ENCODE data around the gene MMD2. TPM values are rescaled to one million over a fixed set of nuclear protein-coding genes. Genes with fewer than 3 reads are reported as not detected.
A peak's percentile ranks its signal among the peaks of the same experiment; 100 is the strongest.

The MMD2 gene
- total and polyA plus RNA-seq, 4 donors, result not detected

DNA sequence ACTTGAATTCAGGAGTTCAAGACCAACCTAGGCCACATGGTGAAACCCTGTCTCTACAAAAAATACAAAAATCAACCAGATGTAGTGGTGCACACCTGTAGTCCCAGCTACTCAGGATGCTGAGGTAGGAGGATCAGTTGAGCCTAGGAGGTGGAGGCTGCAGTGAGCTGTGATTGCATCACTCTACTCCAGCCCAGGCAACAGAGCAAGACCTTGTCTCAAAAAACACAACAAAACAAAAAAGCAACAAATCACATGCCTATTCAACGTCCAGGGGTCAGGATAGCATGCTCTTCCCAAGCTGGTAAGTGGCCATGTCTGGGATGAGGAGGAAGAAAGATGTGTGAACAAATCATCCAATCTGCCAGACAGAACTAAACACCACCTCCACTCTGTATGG is 69.3 kb downstream of the MMD2 start:
- DNase-seq (no peak), ATAC-seq (ENCODE audit: insufficient read depth, low FRiP score) (no peak)
- WGBS, 2 donors, result 40 to 57% methylated on average over 1 of the region's 1 CpG
- H3K9ac ChIP-seq (ENCODE audit: insufficient read depth in 1 of 2, low read length in 2 of 2), result no peak overlapping the region
- TF ChIP-seq, protein P1, sequence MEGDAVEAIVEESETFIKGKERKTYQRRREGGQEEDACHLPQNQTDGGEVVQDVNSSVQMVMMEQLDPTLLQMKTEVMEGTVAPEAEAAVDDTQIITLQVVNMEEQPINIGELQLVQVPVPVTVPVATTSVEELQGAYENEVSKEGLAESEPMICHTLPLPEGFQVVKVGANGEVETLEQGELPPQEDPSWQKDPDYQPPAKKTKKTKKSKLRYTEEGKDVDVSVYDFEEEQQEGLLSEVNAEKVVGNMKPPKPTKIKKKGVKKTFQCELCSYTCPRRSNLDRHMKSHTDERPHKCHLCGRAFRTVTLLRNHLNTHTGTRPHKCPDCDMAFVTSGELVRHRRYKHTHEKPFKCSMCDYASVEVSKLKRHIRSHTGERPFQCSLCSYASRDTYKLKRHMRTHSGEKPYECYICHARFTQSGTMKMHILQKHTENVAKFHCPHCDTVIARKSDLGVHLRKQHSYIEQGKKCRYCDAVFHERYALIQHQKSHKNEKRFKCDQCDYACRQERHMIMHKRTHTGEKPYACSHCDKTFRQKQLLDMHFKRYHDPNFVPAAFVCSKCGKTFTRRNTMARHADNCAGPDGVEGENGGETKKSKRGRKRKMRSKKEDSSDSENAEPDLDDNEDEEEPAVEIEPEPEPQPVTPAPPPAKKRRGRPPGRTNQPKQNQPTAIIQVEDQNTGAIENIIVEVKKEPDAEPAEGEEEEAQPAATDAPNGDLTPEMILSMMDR (IDR thresholded peaks at IDR 0.05; ENCODE audit: control extremely low read depth, extremely low read depth), result no peak
- no peak overlapping the region for H3K4me3 ChIP-seq
- H3K36me3 ChIP-seq (ENCODE audit: control insufficient read depth in 4 of 4, insufficient read depth in 4 of 4, low read length in 4 of 4), result no peaks in the 10 kb centered on the region
- peaks cover 0 to 2% (median 0%) of the 10 kb centered on the region in 4 donors for H3K9me3 ChIP-seq (ENCODE audit: control insufficient read depth in 4 of 4, insufficient read depth in 3 of 4, low read length in 3 of 4)
- no peaks in the 10 kb centered on the region for H3K4me1 ChIP-seq (ENCODE audit: control insufficient read depth in 5 of 5, insufficient read depth in 5 of 5, low read length in 5 of 5)
- no peak overlapping the region for H3K27ac ChIP-seq (ENCODE audit: low read depth in 1 of 2, low read length in 1 of 2)
- no peaks in the 10 kb centered on the region for H3K27me3 ChIP-seq (ENCODE audit: control insufficient read depth in 3 of 3, insufficient read depth in 3 of 3, low read length in 2 of 3)

DNA sequence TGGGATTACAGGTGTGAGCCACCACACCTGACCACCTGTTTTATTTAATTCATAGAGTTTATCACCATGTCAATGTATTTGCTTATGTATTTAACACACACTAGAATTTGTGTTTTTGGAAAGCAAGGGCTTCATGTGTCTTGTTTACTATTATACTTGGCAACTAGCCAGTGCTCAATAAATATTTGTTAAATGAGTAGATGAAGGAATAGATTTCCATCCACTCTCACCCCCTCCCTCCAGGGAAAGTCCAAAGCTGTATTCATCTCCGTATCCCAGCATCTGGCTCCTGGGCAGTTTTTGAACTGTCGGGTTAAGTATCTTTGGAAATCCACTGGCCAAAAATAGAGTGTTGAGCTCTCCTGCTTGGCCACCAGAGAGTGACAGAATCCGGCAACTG is 70.8 kb downstream of the MMD2 start:
- no peak overlapping the region for H3K9ac ChIP-seq (ENCODE audit: insufficient read depth in 1 of 2, low read length in 2 of 2)
- WGBS, 2 donors, result 62 to 77% methylated on average over 3 of the region's 3 CpGs
- no peaks in the 10 kb centered on the region for H3K4me1 ChIP-seq (ENCODE audit: control insufficient read depth in 5 of 5, insufficient read depth in 5 of 5, low read length in 5 of 5)
- no peak overlapping the region for H3K4me3 ChIP-seq
- no peaks in the 10 kb centered on the region for H3K27me3 ChIP-seq (ENCODE audit: control insufficient read depth in 3 of 3, insufficient read depth in 3 of 3, low read length in 2 of 3)
- no peaks in the 10 kb centered on the region for H3K36me3 ChIP-seq (ENCODE audit: control insufficient read depth in 4 of 4, insufficient read depth in 4 of 4, low read length in 4 of 4)
- TF ChIP-seq, protein P1 (IDR thresholded peaks at IDR 0.05; ENCODE audit: control extremely low read depth, extremely low read depth), result no peak
- ATAC-seq (ENCODE audit: insufficient read depth, low FRiP score) (no peak), DNase-seq (peak in 2 of 3 donors; percentile 56 to 70)
- H3K9me3 ChIP-seq (ENCODE audit: control insufficient read depth in 4 of 4, insufficient read depth in 3 of 4, low read length in 3 of 4), result no peaks in the 10 kb centered on the region
- no peak overlapping the region for H3K27ac ChIP-seq (ENCODE audit: low read depth in 1 of 2, low read length in 1 of 2)

DNA sequence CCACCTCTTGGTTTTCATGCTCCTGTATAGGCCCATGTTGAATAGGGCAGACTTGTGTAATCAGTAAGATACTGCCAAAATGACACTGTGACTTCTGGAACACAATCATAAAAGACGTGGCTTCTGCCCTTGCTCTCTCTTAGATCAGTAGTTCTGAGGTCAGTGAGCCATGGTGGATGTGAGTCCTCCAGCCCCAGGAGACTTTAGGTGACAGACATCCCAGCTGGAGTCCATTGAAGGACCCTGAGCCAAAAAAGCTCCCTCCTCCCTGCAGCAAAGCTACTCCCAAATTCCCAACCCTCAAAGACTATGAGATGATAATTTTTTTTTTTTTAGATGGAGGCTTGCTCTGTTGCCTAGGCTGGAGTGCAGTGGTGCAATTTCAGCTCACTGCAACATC is 72.3 kb downstream of the MMD2 start:
- Histone ChIP-seq H3K9me3 (ENCODE audit: control insufficient read depth in 4 of 4, insufficient read depth in 3 of 4, low read length in 3 of 4) (no peaks in the 10 kb centered on the region), H3K27ac (ENCODE audit: low read depth in 1 of 2, low read length in 1 of 2) (no peak overlapping the region), H3K4me1 (ENCODE audit: control insufficient read depth in 5 of 5, insufficient read depth in 5 of 5, low read length in 5 of 5) (peaks cover 0 to 12% (median 0%) of the 10 kb centered on the region in 5 donors), H3K36me3 (ENCODE audit: control insufficient read depth in 4 of 4, insufficient read depth in 4 of 4, low read length in 4 of 4) (no peaks in the 10 kb centered on the region), H3K4me3 (no peak overlapping the region), H3K9ac (ENCODE audit: insufficient read depth in 1 of 2, low read length in 2 of 2) (no peak overlapping the region), H3K27me3 (ENCODE audit: control insufficient read depth in 3 of 3, insufficient read depth in 3 of 3, low read length in 2 of 3) (no peaks in the 10 kb centered on the region)
- WGBS, 2 donors, result 66 to 93% methylated on average over 1 of the region's 1 CpG
- ATAC-seq (ENCODE audit: insufficient read depth, low FRiP score) (no peak), DNase-seq (no peak)
- TF ChIP-seq, protein P1 (IDR thresholded peaks at IDR 0.05; ENCODE audit: control extremely low read depth, extremely low read depth), result no peak

DNA sequence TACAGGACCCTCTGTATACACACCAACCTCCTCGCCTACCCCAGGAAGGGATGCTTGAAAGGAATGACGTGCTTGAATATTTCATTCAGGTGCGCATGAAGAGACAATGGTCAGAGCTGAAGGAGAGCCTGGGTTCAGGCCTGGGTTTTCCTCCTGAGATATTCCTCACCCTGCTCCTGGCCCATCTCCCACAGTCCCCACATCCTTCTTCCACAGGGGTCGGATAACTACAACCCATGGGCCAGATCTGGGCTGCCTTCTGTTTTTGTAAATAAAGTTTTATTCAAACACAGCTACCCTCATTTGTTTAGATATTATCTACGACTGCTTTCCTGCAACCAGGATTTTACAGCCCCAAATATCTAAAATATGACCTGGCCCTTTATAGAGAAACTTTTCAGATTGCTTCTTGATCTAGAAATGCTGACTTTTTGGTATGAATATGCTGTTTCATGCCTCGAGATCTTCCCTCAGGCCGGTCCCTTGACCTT is 73.6 kb downstream of the MMD2 start:
- H3K27me3 ChIP-seq (ENCODE audit: control insufficient read depth in 3 of 3, insufficient read depth in 3 of 3, low read length in 2 of 3), result no peaks in the 10 kb centered on the region
- no peak for DNase-seq
- WGBS, 2 donors, result 93 to 95% methylated on average over 7 of the region's 7 CpGs
- no peak overlapping the region for H3K27ac ChIP-seq (ENCODE audit: low read depth in 1 of 2, low read length in 1 of 2)
- no peak overlapping the region for H3K4me3 ChIP-seq
- no peak overlapping the region for H3K9ac ChIP-seq (ENCODE audit: insufficient read depth in 1 of 2, low read length in 2 of 2)
- H3K36me3 ChIP-seq (ENCODE audit: control insufficient read depth in 4 of 4, insufficient read depth in 4 of 4, low read length in 4 of 4), result no peaks in the 10 kb centered on the region
- TF ChIP-seq, protein P1 (IDR thresholded peaks at IDR 0.05; ENCODE audit: control extremely low read depth, extremely low read depth), result no peak
- no peaks in the 10 kb centered on the region for H3K9me3 ChIP-seq (ENCODE audit: control insufficient read depth in 4 of 4, insufficient read depth in 3 of 4, low read length in 3 of 4)
- H3K4me1 ChIP-seq (ENCODE audit: control insufficient read depth in 5 of 5, insufficient read depth in 5 of 5, low read length in 5 of 5), result peaks cover 0 to 21% (median 3%) of the 10 kb centered on the region in 5 donors
- no peak for ATAC-seq (ENCODE audit: insufficient read depth, low FRiP score)
